Measurements from ENCODE around the gene FOXD1. TPM values are rescaled to one million over a fixed set of nuclear protein-coding genes. Genes with fewer than 3 reads are reported as not detected.
"Not testable (repeated sequence)": the region's sequence is repeated elsewhere in the genome, so short reads cannot be mapped to it uniquely, and the experiment has no call there.

The FOXD1 gene
- total RNA-seq, 1 donor = 17.0 TPM

DNA sequence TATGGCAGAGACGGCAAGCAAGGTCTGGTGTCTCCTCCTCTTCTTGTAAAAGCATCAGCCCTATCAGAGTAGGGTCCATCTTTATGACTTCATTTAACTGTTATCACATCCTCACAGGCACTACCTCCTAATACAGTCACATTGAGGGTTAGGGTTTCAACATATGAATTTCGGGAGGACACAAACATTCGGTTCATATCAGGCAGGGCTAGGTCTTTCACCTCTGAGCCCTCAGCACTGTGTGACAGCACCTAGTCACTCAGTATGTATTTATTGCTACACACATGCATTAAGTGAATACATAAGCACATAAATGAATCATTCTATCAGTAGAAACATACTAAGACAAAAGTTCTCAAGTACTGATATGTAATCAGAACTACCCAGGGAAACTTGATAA, 40.2 kb upstream of the FOXD1 start:
- Histone ChIP-seq H3K4me3 (ENCODE audit: insufficient read depth, low read length) (no peak overlapping the region), H3K9me3 (ENCODE audit: low read depth, low read length) (no peaks in the 10 kb centered on the region), H3K27ac (ENCODE audit: low read depth, low read length) (no peak overlapping the region), H2AFZ (ENCODE audit: low read length) (no peak overlapping the region), H3K4me2 (ENCODE audit: insufficient read depth, low read length) (no peak overlapping the region), H3K79me2 (ENCODE audit: insufficient read depth, low read length) (no peaks in the 10 kb centered on the region), H4K20me1 (ENCODE audit: insufficient read depth, low read length) (no peaks in the 10 kb centered on the region), H3K36me3 (ENCODE audit: insufficient read depth, low read length) (no peaks in the 10 kb centered on the region), H3K27me3 (ENCODE audit: insufficient read depth, low read length) (no peaks in the 10 kb centered on the region), H3K4me1 (ENCODE audit: insufficient read depth, low read length) (no peaks in the 10 kb centered on the region)
- no peak for DNase-seq (ENCODE audit: insufficient read length, low spot score, missing footprints)
- TF ChIP-seq, protein P1, sequence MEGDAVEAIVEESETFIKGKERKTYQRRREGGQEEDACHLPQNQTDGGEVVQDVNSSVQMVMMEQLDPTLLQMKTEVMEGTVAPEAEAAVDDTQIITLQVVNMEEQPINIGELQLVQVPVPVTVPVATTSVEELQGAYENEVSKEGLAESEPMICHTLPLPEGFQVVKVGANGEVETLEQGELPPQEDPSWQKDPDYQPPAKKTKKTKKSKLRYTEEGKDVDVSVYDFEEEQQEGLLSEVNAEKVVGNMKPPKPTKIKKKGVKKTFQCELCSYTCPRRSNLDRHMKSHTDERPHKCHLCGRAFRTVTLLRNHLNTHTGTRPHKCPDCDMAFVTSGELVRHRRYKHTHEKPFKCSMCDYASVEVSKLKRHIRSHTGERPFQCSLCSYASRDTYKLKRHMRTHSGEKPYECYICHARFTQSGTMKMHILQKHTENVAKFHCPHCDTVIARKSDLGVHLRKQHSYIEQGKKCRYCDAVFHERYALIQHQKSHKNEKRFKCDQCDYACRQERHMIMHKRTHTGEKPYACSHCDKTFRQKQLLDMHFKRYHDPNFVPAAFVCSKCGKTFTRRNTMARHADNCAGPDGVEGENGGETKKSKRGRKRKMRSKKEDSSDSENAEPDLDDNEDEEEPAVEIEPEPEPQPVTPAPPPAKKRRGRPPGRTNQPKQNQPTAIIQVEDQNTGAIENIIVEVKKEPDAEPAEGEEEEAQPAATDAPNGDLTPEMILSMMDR (IDR thresholded peaks at IDR 0.05; ENCODE audit: extremely low read depth, low read depth, low read length) = no peak

DNA sequence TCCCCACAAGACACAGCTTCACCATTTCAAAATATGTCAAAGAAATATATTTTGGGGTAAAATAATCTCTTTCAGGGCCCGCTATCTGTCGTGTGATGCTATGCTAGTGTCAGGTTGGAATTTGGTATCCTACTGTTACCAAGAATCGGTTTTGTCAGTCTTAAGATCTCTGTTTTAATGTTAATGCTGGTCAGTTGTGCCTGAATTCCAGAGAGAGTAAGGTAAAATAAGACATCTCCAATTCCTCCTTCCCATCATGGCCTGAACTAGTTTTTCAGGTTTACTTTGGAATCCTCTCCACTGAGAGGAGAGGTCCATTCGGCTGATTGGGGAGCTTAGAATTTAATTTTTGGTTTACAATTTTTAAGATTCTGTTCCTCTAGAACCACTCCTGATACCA, 39.2 kb upstream of the FOXD1 start:
- no peaks in the 10 kb centered on the region for H3K9me3 ChIP-seq (ENCODE audit: low read depth, low read length)
- no peaks in the 10 kb centered on the region for H3K4me1 ChIP-seq (ENCODE audit: insufficient read depth, low read length)
- H3K36me3 ChIP-seq (ENCODE audit: insufficient read depth, low read length) = no peaks in the 10 kb centered on the region
- no peaks in the 10 kb centered on the region for H3K27me3 ChIP-seq (ENCODE audit: insufficient read depth, low read length)
- no peak overlapping the region for H3K4me3 ChIP-seq (ENCODE audit: insufficient read depth, low read length)
- no peak for DNase-seq (ENCODE audit: insufficient read length, low spot score, missing footprints)
- no peak overlapping the region for H2AFZ ChIP-seq (ENCODE audit: low read length)
- H3K79me2 ChIP-seq (ENCODE audit: insufficient read depth, low read length) = no peaks in the 10 kb centered on the region
- H3K27ac ChIP-seq (ENCODE audit: low read depth, low read length) = no peak overlapping the region
- H3K4me2 ChIP-seq (ENCODE audit: insufficient read depth, low read length) = no peak overlapping the region
- TF ChIP-seq, protein P1 (IDR thresholded peaks at IDR 0.05; ENCODE audit: extremely low read depth, low read depth, low read length) = no peak
- H4K20me1 ChIP-seq (ENCODE audit: insufficient read depth, low read length) = no peaks in the 10 kb centered on the region

DNA sequence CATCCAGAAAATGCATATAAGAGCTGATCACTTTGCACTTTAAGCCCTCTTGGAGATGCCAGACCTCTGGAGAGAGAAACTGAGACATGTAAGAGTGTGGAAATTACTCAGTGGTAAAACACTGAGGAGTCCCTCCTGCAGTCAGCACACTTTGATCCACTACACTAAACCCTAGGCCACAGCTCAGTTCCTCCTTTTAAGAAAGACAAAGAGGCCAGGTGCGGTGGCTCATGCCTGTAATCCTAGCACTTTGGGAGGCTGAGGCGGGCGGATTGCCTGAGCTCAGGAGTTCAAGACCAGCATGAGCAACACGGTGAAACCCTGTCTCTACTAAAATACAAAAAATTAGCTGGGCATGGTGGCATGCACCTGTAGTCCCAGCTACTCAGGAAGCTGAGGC, 38.7 kb upstream of the FOXD1 start:
- H3K27ac ChIP-seq (ENCODE audit: low read depth, low read length); H2AFZ ChIP-seq (ENCODE audit: low read length); H3K27me3 ChIP-seq (ENCODE audit: insufficient read depth, low read length); H3K4me2 ChIP-seq (ENCODE audit: insufficient read depth, low read length); H3K9me3 ChIP-seq (ENCODE audit: low read depth, low read length); H3K4me1 ChIP-seq (ENCODE audit: insufficient read depth, low read length); DNase-seq (ENCODE audit: insufficient read length, low spot score, missing footprints); H4K20me1 ChIP-seq (ENCODE audit: insufficient read depth, low read length); H3K79me2 ChIP-seq (ENCODE audit: insufficient read depth, low read length); H3K4me3 ChIP-seq (ENCODE audit: insufficient read depth, low read length); H3K36me3 ChIP-seq (ENCODE audit: insufficient read depth, low read length): not testable (repeated sequence)

DNA sequence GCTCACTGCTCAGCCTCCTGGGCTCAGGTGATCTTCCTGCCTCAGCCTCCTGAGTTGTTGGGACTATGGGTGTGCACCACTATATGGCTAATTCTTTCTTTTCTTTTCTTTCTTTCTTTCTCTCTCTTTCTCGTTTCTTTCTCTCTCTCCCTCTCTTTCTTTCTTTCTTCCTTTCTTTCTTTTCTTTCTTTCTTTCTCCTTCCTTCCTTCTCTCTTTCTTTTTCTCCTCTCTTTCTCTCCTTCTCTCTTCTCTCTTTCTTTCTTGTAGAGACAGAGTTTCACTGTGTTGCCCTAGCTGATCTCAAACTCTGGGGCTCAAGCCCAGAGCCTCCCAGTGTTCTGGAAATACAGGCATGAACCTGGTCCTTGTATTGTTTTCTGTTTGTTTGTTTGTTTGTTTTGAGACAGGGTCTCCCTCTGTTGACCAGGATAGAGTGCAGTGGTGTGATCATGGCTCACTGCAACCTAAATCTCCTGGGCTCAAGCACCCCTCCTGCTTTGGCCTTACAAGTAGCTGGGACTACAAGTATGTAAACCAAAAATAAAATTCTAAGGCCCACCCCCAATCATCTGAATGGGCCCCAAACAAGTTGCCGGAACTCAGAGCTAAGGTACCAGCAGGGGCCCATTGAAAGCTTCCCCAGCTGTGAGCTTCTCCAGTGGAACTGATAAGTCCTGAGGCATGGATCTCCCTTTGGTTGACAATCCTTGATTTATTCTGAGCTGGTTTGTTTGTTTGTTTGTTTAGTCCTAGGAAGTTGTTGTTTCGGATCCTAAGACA, 37.7 kb upstream of the FOXD1 start:
- H4K20me1 ChIP-seq (ENCODE audit: insufficient read depth, low read length) = no peaks in the 10 kb centered on the region
- TF ChIP-seq, protein P1 (IDR thresholded peaks at IDR 0.05; ENCODE audit: extremely low read depth, low read depth, low read length) = no peak
- H3K4me1 ChIP-seq (ENCODE audit: insufficient read depth, low read length) = no peaks in the 10 kb centered on the region
- no peak for DNase-seq (ENCODE audit: insufficient read length, low spot score, missing footprints)
- no peak overlapping the region for H3K4me2 ChIP-seq (ENCODE audit: insufficient read depth, low read length)
- H2AFZ ChIP-seq (ENCODE audit: low read length) = no peak overlapping the region
- H3K36me3 ChIP-seq (ENCODE audit: insufficient read depth, low read length) = no peaks in the 10 kb centered on the region
- H3K79me2 ChIP-seq (ENCODE audit: insufficient read depth, low read length) = no peaks in the 10 kb centered on the region
- H3K27ac ChIP-seq (ENCODE audit: low read depth, low read length) = no peak overlapping the region
- H3K27me3 ChIP-seq (ENCODE audit: insufficient read depth, low read length) = no peaks in the 10 kb centered on the region
- H3K9me3 ChIP-seq (ENCODE audit: low read depth, low read length) = no peaks in the 10 kb centered on the region
- H3K4me3 ChIP-seq (ENCODE audit: insufficient read depth, low read length) = no peak overlapping the region
